SK-N-SH (cell line): ENCODE measurements around the gene ZNF365. TPM values are rescaled to one million over a fixed set of nuclear protein-coding genes. Genes with fewer than 3 reads are reported as not detected.

Experiments used
- CTCF ChIA-PET: fragments of 300-600, 350-600 bp; formaldehyde crosslinking; extraction: SDS; loops from one replicate; lab custom pipeline; 2021; lab: Yijun Ruan, JAX
- POLR2A ChIA-PET: fragments of 350-600 bp; sonication (Branson Sonifier 250); formaldehyde crosslinking; extraction: SDS; loops from one replicate; lab custom pipeline; 2020; ENCODE audit warnings: antibody characterized with exemption, inconsistent platforms; lab: Yijun Ruan, JAX
- DNase-seq: peaks from one replicate; pipeline ENCODE4 v3.0.0; 2012
- H2AFZ ChIP-seq: fragments of 200-600 bp; sonication (generic); 2 replicates; pipeline ENCODE4 v1.8.1; 2016; ENCODE audit warnings: antibody characterized with exemption, mild to moderate bottlenecking, low read depth
- H3F3A ChIP-seq: fragments of 200-600 bp; sonication (generic); replicated peaks from 2 replicates; pipeline ENCODE3; 2016; ENCODE audit warnings: antibody characterized with exemption, mild to moderate bottlenecking; ENCODE audit not compliant: insufficient read depth
- H3K27ac ChIP-seq, 2 experiments: fragments of 200-500 bp in 1 of 2; fragments of 200-600 bp in 1 of 2; sonication (Bioruptor generic) in 1 of 2; sonication (generic), shearing (Covaris generic) in 1 of 2; 2 replicates each; pipeline versions ENCODE4 v1.5.1 to v1.6.1; 2014 to 2016; ENCODE audit warnings: low read depth in 2 of 2, inconsistent platforms in 1 of 2, low read length in 1 of 2, mild to moderate bottlenecking in 1 of 2, mixed read lengths in 1 of 2
- H3K27me3 ChIP-seq: fragments of 200-600 bp; sonication (generic), shearing (Covaris generic); 2 replicates; pipeline ENCODE4 v1.6.1; 2016; ENCODE audit warnings: mixed run types; ENCODE audit not compliant: insufficient read depth
- H3K36me3 ChIP-seq, 2 experiments: fragments of 200-500 bp in 1 of 2; fragments of 200-600 bp in 1 of 2; sonication (Bioruptor generic) in 1 of 2; sonication (generic) in 1 of 2; replicated peaks in 1 of 2; 2 replicates each; pipeline versions ENCODE3 to v1.5.1; 2014 to 2016; ENCODE audit warnings: low read length in 1 of 2, mild to moderate bottlenecking in 1 of 2; ENCODE audit not compliant: insufficient read depth in 2 of 2, control insufficient read depth in 1 of 2
- H3K4me1 ChIP-seq, 2 experiments: fragments of 200-500 bp in 1 of 2; fragments of 200-600 bp in 1 of 2; sonication (Bioruptor generic) in 1 of 2; sonication (generic), shearing (Covaris generic) in 1 of 2; 2 replicates each; pipeline versions ENCODE4 v1.5.1 to v1.6.1; 2014 to 2016; ENCODE audit warnings: low read depth in 1 of 2, low read length in 1 of 2, mixed run types in 1 of 2; ENCODE audit not compliant: insufficient read depth in 2 of 2, control insufficient read depth in 1 of 2
- H3K4me2 ChIP-seq: fragments of 200-600 bp; sonication (generic), shearing (Covaris generic); 2 replicates; pipeline ENCODE4 v1.6.1; 2017; ENCODE audit warnings: mixed run types
- H3K4me3 ChIP-seq, 2 experiments: fragments of 200-500 bp in 1 of 2; fragments of 200-600 bp in 1 of 2; sonication (Bioruptor generic) in 1 of 2; sonication (generic), shearing (Covaris generic) in 1 of 2; 2 replicates each; pipeline versions ENCODE4 v1.5.1 to v1.8.1; 2014 to 2016; ENCODE audit warnings: low read depth in 2 of 2, inconsistent platforms in 1 of 2, low read length in 1 of 2, mild to moderate bottlenecking in 1 of 2, mixed read lengths in 1 of 2, moderate library complexity in 1 of 2
- H3K79me2 ChIP-seq: fragments of 200-600 bp; sonication (generic); 2 replicates; pipeline ENCODE4 v1.8.1; 2017; ENCODE audit warnings: mild to moderate bottlenecking; ENCODE audit not compliant: insufficient read depth
- H3K9ac ChIP-seq: fragments of 200-600 bp; sonication (generic); 2 replicates; pipeline ENCODE4 v1.6.1; 2017; ENCODE audit warnings: mixed run types
- H3K9me2 ChIP-seq: fragments of 200-600 bp; sonication (generic); 2 replicates; pipeline ENCODE4 v1.6.1; 2017; ENCODE audit warnings: mixed run types
- H3K9me3 ChIP-seq: fragments of 200-600 bp; sonication (generic); 2 replicates; pipeline ENCODE4 v1.6.1; 2017; ENCODE audit warnings: mixed run types, mild to moderate bottlenecking, moderate library complexity
- H4K20me1 ChIP-seq: fragments of 200-600 bp; sonication (generic); 2 replicates; pipeline ENCODE4 v1.6.1; 2017; ENCODE audit warnings: mild to moderate bottlenecking, mixed run types; ENCODE audit not compliant: insufficient read depth
- ELF1 ChIP-seq: IDR thresholded peaks from 2 replicates; pipeline ENCODE4 v1.4.0; 2012
- EZH2phosphoT487 ChIP-seq: fragments of 200-600 bp; sonication (generic); IDR thresholded peaks from 2 replicates; pipeline ENCODE4 v1.6.1; 2017; ENCODE audit warnings: low read depth, mixed run types, mild to moderate bottlenecking, antibody characterized with exemption, moderate library complexity, borderline replicate concordance
- FOXJ3 ChIP-seq: sonication (generic); formaldehyde crosslinking; IDR thresholded peaks from 2 replicates; pipeline ENCODE4 v1.5.1; 2020; ENCODE audit warnings: mild to moderate bottlenecking, missing genetic modification reagents
- FOXM1 ChIP-seq: IDR thresholded peaks from 2 replicates; pipeline ENCODE4 v1.4.0; 2012; ENCODE audit warnings: low read depth, mild to moderate bottlenecking
- GATA2 ChIP-seq: sonication (generic); formaldehyde crosslinking; IDR thresholded peaks from 2 replicates; pipeline ENCODE4 v1.5.0; 2020; ENCODE audit warnings: mild to moderate bottlenecking, missing genetic modification reagents
- NFIC ChIP-seq: IDR thresholded peaks from 2 replicates; pipeline ENCODE4 v1.4.0; 2012; ENCODE audit warnings: borderline replicate concordance
- NRF1 ChIP-seq: IDR thresholded peaks from 2 replicates; pipeline ENCODE4 v1.6.1; 2012; ENCODE audit warnings: low read depth, mild to moderate bottlenecking, low read length
- POLR2AphosphoS5 ChIP-seq: IDR thresholded peaks from 2 replicates; pipeline ENCODE4 v1.6.1; 2012; ENCODE audit warnings: low read depth, low read length
- RAD21 ChIP-seq: IDR thresholded peaks from 2 replicates; pipeline ENCODE4 v1.6.1; 2012; ENCODE audit warnings: mild to moderate bottlenecking, low read length
- TAF1 ChIP-seq: IDR thresholded peaks from 2 replicates; pipeline ENCODE4 v1.6.1; 2012; ENCODE audit warnings: low read depth, mild to moderate bottlenecking, low read length, moderate library complexity, borderline replicate concordance
- TEAD4 ChIP-seq: IDR thresholded peaks from 2 replicates; pipeline ENCODE4 v1.4.0; 2012; ENCODE audit warnings: mild to moderate bottlenecking, borderline replicate concordance; ENCODE audit not compliant: insufficient read depth
- YY1 ChIP-seq: IDR thresholded peaks from 2 replicates; pipeline ENCODE4 v1.4.0; 2012; ENCODE audit warnings: low read depth, mild to moderate bottlenecking
- WGBS: methylation state at CpG from one replicate; pipeline ENCODE4 v1.1.6; 2017; ENCODE audit warnings: low lambda C conversion rate; 5-methylcytosine and 5-hydroxymethylcytosine counted together
- polyA plus RNA-seq, 3 experiments: library from polyadenylated mRNA; depleted of rRNA; stranded (reverse); fragments of >200 nt; gene quantifications; 2 replicates each; pipeline ENCODE4 v1.2.3, GENCODE V29; 2012
- TF ChIP-seq, protein P1 (sequence below): IDR thresholded peaks from 2 replicates; pipeline ENCODE4 v1.6.1; 2012; ENCODE audit warnings: mild to moderate bottlenecking, low read depth, low read length, moderate library complexity
- TF ChIP-seq, protein P2 (sequence below): IDR thresholded peaks from 2 replicates; pipeline ENCODE4 v1.4.0; 2012; ENCODE audit warnings: low read depth, borderline replicate concordance

Gene ZNF365
- polyA plus RNA-seq, 1 of the 3 experiments (the other 2 are of a cell fraction), result 4.5 TPM

DNA sequence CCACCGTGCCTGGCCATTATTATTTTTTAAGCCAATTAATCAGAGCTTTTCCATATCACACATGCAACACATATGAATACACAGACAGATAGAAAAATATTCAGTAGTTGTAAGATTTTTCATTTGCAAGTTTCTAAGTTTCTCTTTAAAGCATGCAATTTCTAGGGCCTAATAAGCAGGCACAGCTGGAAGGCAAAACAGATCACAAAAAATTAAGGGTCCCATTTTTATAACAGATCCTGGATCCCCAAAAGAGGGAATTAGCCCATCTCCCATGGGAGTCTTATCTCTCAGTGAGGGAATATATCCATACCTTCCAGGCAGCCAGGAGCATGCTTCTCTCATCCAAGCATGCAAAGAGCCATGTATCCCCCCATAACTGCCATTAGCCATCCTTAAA lies 31.2 kb upstream of the ZNF365 start:
- no peak overlapping the region for H3K27ac ChIP-seq
- ChIA-PET CTCF (no interaction called here), POLR2A (no interaction called here)

DNA sequence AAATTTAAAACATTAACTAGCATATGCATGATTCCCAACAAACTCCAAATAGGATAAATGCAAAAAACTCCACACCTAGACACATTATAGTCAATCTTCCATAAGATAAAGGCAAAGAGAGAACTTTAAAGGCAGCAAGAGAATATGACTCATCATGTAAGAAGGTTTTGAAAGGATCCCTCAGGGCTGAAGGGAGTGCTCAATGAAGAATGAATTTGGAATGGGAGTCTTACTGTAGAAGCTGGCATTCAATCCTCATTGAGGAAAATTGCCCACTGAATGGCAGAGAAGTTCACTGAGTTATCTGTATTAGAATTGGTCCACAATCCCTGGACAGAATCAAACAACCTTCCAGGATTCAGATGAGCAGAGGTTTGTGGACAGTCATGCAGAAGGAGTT lies 26.1 kb upstream of the ZNF365 start:
- no peaks in the 10 kb centered on the region for H3K79me2 ChIP-seq
- ChIA-PET POLR2A (no interaction called here), CTCF (no interaction called here)
- no peak overlapping the region for H3K9ac ChIP-seq
- no peaks in the 10 kb centered on the region for H4K20me1 ChIP-seq
- no peaks in the 10 kb centered on the region for H3K9me3 ChIP-seq
- no peak overlapping the region for H3K27ac ChIP-seq
- DNase-seq, result no peak
- no peaks in the 10 kb centered on the region for H3F3A ChIP-seq
- TF ChIP-seq RAD21, result no peak
- TF ChIP-seq POLR2AphosphoS5, result no peak
- TF ChIP-seq NFIC, result no peak
- TF ChIP-seq, protein P1, sequence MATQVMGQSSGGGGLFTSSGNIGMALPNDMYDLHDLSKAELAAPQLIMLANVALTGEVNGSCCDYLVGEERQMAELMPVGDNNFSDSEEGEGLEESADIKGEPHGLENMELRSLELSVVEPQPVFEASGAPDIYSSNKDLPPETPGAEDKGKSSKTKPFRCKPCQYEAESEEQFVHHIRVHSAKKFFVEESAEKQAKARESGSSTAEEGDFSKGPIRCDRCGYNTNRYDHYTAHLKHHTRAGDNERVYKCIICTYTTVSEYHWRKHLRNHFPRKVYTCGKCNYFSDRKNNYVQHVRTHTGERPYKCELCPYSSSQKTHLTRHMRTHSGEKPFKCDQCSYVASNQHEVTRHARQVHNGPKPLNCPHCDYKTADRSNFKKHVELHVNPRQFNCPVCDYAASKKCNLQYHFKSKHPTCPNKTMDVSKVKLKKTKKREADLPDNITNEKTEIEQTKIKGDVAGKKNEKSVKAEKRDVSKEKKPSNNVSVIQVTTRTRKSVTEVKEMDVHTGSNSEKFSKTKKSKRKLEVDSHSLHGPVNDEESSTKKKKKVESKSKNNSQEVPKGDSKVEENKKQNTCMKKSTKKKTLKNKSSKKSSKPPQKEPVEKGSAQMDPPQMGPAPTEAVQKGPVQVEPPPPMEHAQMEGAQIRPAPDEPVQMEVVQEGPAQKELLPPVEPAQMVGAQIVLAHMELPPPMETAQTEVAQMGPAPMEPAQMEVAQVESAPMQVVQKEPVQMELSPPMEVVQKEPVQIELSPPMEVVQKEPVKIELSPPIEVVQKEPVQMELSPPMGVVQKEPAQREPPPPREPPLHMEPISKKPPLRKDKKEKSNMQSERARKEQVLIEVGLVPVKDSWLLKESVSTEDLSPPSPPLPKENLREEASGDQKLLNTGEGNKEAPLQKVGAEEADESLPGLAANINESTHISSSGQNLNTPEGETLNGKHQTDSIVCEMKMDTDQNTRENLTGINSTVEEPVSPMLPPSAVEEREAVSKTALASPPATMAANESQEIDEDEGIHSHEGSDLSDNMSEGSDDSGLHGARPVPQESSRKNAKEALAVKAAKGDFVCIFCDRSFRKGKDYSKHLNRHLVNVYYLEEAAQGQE, result no peak
- TF ChIP-seq, protein P2, sequence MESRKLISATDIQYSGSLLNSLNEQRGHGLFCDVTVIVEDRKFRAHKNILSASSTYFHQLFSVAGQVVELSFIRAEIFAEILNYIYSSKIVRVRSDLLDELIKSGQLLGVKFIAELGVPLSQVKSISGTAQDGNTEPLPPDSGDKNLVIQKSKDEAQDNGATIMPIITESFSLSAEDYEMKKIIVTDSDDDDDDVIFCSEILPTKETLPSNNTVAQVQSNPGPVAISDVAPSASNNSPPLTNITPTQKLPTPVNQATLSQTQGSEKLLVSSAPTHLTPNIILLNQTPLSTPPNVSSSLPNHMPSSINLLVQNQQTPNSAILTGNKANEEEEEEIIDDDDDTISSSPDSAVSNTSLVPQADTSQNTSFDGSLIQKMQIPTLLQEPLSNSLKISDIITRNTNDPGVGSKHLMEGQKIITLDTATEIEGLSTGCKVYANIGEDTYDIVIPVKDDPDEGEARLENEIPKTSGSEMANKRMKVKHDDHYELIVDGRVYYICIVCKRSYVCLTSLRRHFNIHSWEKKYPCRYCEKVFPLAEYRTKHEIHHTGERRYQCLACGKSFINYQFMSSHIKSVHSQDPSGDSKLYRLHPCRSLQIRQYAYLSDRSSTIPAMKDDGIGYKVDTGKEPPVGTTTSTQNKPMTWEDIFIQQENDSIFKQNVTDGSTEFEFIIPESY, result no peak
- TF ChIP-seq FOXJ3, result no peak
- no peak for TF ChIP-seq NRF1
- no peak overlapping the region for H3K4me2 ChIP-seq
- H3K27me3 ChIP-seq, result no peaks in the 10 kb centered on the region
- H2AFZ ChIP-seq, result no peak overlapping the region
- no peaks in the 10 kb centered on the region for H3K36me3 ChIP-seq
- H3K9me2 ChIP-seq, result no peaks in the 10 kb centered on the region
- H3K4me1 ChIP-seq, result no peaks in the 10 kb centered on the region
- no peak overlapping the region for H3K4me3 ChIP-seq

More for the DNA sequence above, 31.2 kb upstream of the ZNF365 start:
- H3K36me3 ChIP-seq, result no peaks in the 10 kb centered on the region
- no peaks in the 10 kb centered on the region for H3K27me3 ChIP-seq
- DNase-seq, result no peak
- H3K9me2 ChIP-seq, result no peaks in the 10 kb centered on the region
- no peak overlapping the region for H2AFZ ChIP-seq
- WGBS, result 27% methylated on average over 1 of the region's 1 CpG
- no peaks in the 10 kb centered on the region for H3F3A ChIP-seq
- TF ChIP-seq YY1 (no peak), EZH2phosphoT487 (no peak), FOXM1 (no peak), TEAD4 (no peak), RAD21 (no peak), ELF1 (no peak), TAF1 (no peak), GATA2 (CRISPR knock-in tag) (no peak)
- TF ChIP-seq, all 33 proteins: peak for 0
- Histone ChIP-seq H3K4me2 (no peak overlapping the region), H3K9ac (no peak overlapping the region), H4K20me1 (no peaks in the 10 kb centered on the region), H3K4me3 (no peak overlapping the region), H3K9me3 (peaks cover 15% of the 10 kb centered on the region; the same call in 1 of the 2 replicates), H3K4me1 (no peaks in the 10 kb centered on the region), H3K79me2 (no peaks in the 10 kb centered on the region)
